Lower lobe of right lung (tissue), 2 donors: ENCODE results near the gene UBE2G1. TPM values are rescaled to one million over a fixed set of nuclear protein-coding genes. Genes with fewer than 3 reads are reported as not detected.

Experiments used
- ATAC-seq, 2 donors: fragments of 200-7000 bp; cut with Tn5 transposase; one replicate each; pipeline ENCODE4 v1.9.1; 2020 to 2022; ENCODE audit warnings: mild to moderate bottlenecking in 2 of 2, moderate library complexity in 2 of 2
- DNase-seq: peaks from one replicate; pipeline ENCODE4 v3.0.0-alpha.2; 2020
- H3K27ac ChIP-seq: fragments of 200-600 bp; one replicate; pipeline ENCODE4 v1.8.0; 2022
- H3K27me3 ChIP-seq: fragments of 200-600 bp; one replicate; pipeline ENCODE4 v1.8.0; 2022; ENCODE audit warnings: low read depth
- H3K36me3 ChIP-seq: fragments of 200-600 bp; one replicate; pipeline ENCODE4 v1.8.0; 2022; ENCODE audit warnings: mild to moderate bottlenecking
- H3K4me1 ChIP-seq: fragments of 200-600 bp; one replicate; pipeline ENCODE4 v1.8.0; 2022
- H3K4me3 ChIP-seq: fragments of 200-600 bp; one replicate; pipeline ENCODE4 v1.8.0; 2022; ENCODE audit warnings: mild to moderate bottlenecking
- H3K9me3 ChIP-seq: fragments of 200-600 bp; one replicate; pipeline ENCODE4 v1.8.0; 2022
- CTCF ChIP-seq: fragments of 200-600 bp; IDR thresholded peaks from one replicate; pipeline ENCODE4 v1.8.0; 2022; ENCODE audit warnings: antibody characterized with exemption, mild to moderate bottlenecking
- intact Hi-C: fragments of 100-400 bp; cut with DNase I; formaldehyde crosslinking; loops from one replicate; pipeline ENCODE4 v1.11.0; 2022
- total RNA-seq: library from RNA; stranded (reverse); fragmentation: NEBNext Ultra II Directional; extraction: Animal tissue kit (Norgen Biotek cat#: 25700); gene quantifications from one replicate; pipeline ENCODE4 v1.2.1, GENCODE V29; 2021
- donor health status: DM: no; HTN: yes; CAD: no; lungs with severe emphysema.

Gene UBE2G1
- total RNA-seq, 1 donor from 2014 or later, result 42.5 TPM

DNA sequence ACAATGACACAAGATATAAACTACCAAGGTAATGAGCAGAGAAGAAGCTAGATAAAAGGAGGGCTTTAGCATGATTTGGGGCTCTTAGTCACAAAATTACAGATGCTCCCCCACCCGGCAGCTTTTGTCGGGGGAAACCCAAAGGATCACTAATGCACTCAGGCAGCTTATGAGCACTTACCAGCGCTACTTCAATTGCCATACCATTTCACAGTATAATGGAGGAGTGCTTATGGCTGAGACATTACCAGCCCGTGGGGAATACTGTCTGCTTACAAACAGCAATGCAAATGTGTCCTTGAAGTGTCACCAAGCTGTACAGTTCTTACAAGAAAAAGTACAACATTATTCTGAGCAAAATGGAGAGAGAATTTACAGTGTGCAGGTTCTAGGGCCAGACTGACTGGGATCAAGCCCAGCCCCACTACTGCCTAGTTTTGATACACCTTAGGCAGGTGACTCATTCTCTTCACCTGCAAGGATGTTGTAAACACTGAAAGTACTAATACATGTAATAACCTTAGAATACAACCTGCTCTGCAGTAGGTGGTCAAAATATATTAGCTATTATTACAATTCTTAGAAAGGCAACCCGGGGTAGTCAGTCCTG, 119.0 kb downstream of the UBE2G1 start:
- DNase-seq (no peak), ATAC-seq (peak; percentile 57 to 76)
- Histone ChIP-seq H3K4me3 (no peak overlapping the region), H3K4me1 (peaks cover 39% of the 10 kb centered on the region), H3K9me3 (no peaks in the 10 kb centered on the region), H3K27me3 (no peaks in the 10 kb centered on the region), H3K27ac (peak overlapping the region; percentile 40), H3K36me3 (peaks cover 2% of the 10 kb centered on the region)
- TF ChIP-seq CTCF, result no peak
- intact Hi-C loops, result no loop called here

DNA sequence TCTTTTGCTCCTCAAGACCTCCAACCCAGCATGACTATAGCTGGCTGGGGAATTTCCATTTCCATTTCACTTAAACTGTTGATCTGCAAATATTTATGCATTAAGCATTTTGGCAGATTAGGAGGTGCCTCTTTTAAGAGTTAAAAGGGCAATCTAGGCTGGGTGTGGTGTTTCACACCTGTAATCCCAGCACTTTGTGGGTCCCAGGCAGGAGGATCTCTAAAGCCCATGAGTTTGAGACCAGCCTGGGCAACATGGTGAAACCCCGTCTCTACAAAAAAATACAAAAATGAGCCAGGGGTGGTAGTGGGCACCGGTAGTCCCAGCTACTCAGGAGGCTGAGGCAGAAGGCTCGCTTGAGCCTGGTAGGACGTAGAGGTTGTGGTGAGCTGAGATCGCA, 119.8 kb downstream of the UBE2G1 start:
- Histone ChIP-seq H3K4me3 (no peak overlapping the region), H3K9me3 (no peaks in the 10 kb centered on the region), H3K4me1 (peaks cover 39% of the 10 kb centered on the region), H3K27ac (peak overlapping the region; percentile 40), H3K27me3 (no peaks in the 10 kb centered on the region), H3K36me3 (peaks cover 10% of the 10 kb centered on the region)
- DNase-seq (no peak), ATAC-seq (no peak)
- intact Hi-C loops, result no loop called here
- TF ChIP-seq CTCF, result no peak

GRCh38 chr17:4241535-4241934, 124.9 kb downstream of the UBE2G1 start:
- H3K27me3 ChIP-seq, result no peaks in the 10 kb centered on the region
- no peak for DNase-seq
- peaks cover 53% of the 10 kb centered on the region for H3K36me3 ChIP-seq
- no peak for TF ChIP-seq CTCF
- H3K4me3 ChIP-seq, result no peak overlapping the region
- no peaks in the 10 kb centered on the region for H3K9me3 ChIP-seq
- H3K27ac ChIP-seq, result no peak overlapping the region
- intact Hi-C loops, result no loop called here
- ATAC-seq, result no peak
- H3K4me1 ChIP-seq, result peaks cover 7% of the 10 kb centered on the region

DNA sequence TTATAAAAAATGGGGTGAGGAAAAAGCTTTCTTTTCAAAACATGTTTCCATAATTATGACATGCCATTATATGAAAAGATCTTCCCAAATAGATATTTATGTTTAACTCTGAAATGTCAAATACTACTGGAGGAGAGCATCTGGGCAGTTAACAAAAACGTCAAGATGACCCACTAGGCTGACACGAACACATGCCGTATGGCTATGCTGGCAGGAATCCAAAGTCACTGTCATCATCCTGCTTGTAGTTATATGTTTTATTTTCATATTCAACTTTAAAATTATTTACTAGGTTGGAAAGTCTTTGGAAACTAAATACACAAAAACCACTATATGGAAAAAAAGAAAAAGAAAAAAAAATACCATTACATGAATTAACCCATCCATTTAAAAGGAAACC, 130.0 kb downstream of the UBE2G1 start:
- no peak overlapping the region for H3K27ac ChIP-seq
- no peak overlapping the region for H3K4me3 ChIP-seq
- H3K4me1 ChIP-seq, result peaks cover 10% of the 10 kb centered on the region
- peaks cover 84% of the 10 kb centered on the region for H3K36me3 ChIP-seq
- H3K27me3 ChIP-seq, result no peaks in the 10 kb centered on the region
- DNase-seq (no peak), ATAC-seq (no peak)
- no peaks in the 10 kb centered on the region for H3K9me3 ChIP-seq
- intact Hi-C loops, result no loop called here
- no peak for TF ChIP-seq CTCF

GRCh38 chr17:4235372-4236279, 130.8 kb downstream of the UBE2G1 start:
- Histone ChIP-seq H3K9me3 (no peaks in the 10 kb centered on the region), H3K36me3 (peaks cover 84% of the 10 kb centered on the region), H3K27ac (no peak overlapping the region), H3K4me3 (no peak overlapping the region), H3K27me3 (no peaks in the 10 kb centered on the region), H3K4me1 (peaks cover 18% of the 10 kb centered on the region)
- TF ChIP-seq CTCF, result no peak
- ATAC-seq (no peak), DNase-seq (no peak)
- intact Hi-C loops, result no loop called here
